ENCODE measurements around the gene TUBA8.

TUBA8 gene

GRCh38 chr22:18077087-18077638 lies 33.4 kb upstream of the TUBA8 start:
- no peak for DNase-seq (ENCODE audit: low read depth in 2 of 2)

GRCh38 chr22:18077639-18078328 lies 32.8 kb upstream of the TUBA8 start, which contains the start of gene PEX26:
Gene PEX26, plus strand, starts transcription at chr22:18077990. Its CDS starts 387 bp downstream, at chr22:18078377.
- peak; percentile 87 to 89 for DNase-seq (ENCODE audit: low read depth in 2 of 2)

- no peak for DNase-seq (ENCODE audit: low read depth in 2 of 2)
These were observed 32.1 kb upstream of the TUBA8 start for GRCh38 chr22:18078329-18079041.

GRCh38 chr22:18079706-18080233 lies 30.8 kb upstream of the TUBA8 start:
- DNase-seq (ENCODE audit: low read depth in 2 of 2) = no peak

GRCh38 chr22:18081416-18081815 lies 29.2 kb upstream of the TUBA8 start:
- DNase-seq (ENCODE audit: low read depth in 2 of 2) = no peak

- no peak for DNase-seq (ENCODE audit: low read depth in 2 of 2)
These were observed 28.1 kb upstream of the TUBA8 start for GRCh38 chr22:18082467-18082866.

- DNase-seq (ENCODE audit: low read depth in 2 of 2) = no peak
These were observed 27.2 kb upstream of the TUBA8 start for GRCh38 chr22:18083406-18083805.

GRCh38 chr22:18085188-18085587 lies 25.4 kb upstream of the TUBA8 start:
- no peak for DNase-seq (ENCODE audit: low read depth in 2 of 2)

- no peak for DNase-seq (ENCODE audit: low read depth in 2 of 2)
These were observed 23.2 kb upstream of the TUBA8 start for GRCh38 chr22:18087350-18087855.

GRCh38 chr22:18088825-18089568 lies 21.6 kb upstream of the TUBA8 start:
- no peak for DNase-seq (ENCODE audit: low read depth in 2 of 2)

GRCh38 chr22:18090286-18090685 lies 20.3 kb upstream of the TUBA8 start:
- DNase-seq (ENCODE audit: low read depth in 2 of 2) = no peak

GRCh38 chr22:18091478-18091877 lies 19.1 kb upstream of the TUBA8 start:
- no peak for DNase-seq (ENCODE audit: low read depth in 2 of 2)

GRCh38 chr22:18091916-18092526 lies 18.6 kb upstream of the TUBA8 start:
- no peak for DNase-seq (ENCODE audit: low read depth in 2 of 2)

- no peak for DNase-seq (ENCODE audit: low read depth in 2 of 2)
These were observed 16.9 kb upstream of the TUBA8 start for GRCh38 chr22:18093661-18094060.

GRCh38 chr22:18095101-18095805 lies 15.4 kb upstream of the TUBA8 start:
- no peak for DNase-seq (ENCODE audit: low read depth in 2 of 2)

GRCh38 chr22:18096823-18097222 lies 13.8 kb upstream of the TUBA8 start:
- DNase-seq (ENCODE audit: low read depth in 2 of 2) = no peak

GRCh38 chr22:18100781-18101180 lies 9.8 kb upstream of the TUBA8 start:
- DNase-seq (ENCODE audit: low read depth in 2 of 2) = no peak

- no peak for DNase-seq (ENCODE audit: low read depth in 2 of 2)
These were observed 9.1 kb upstream of the TUBA8 start for GRCh38 chr22:18101536-18101935.

- DNase-seq (ENCODE audit: low read depth in 2 of 2) = no peak
These were observed 6.9 kb upstream of the TUBA8 start for GRCh38 chr22:18103527-18104269.

- DNase-seq (ENCODE audit: low read depth in 2 of 2) = peak; percentile 1 to 11
These were observed 6.0 kb upstream of the TUBA8 start for GRCh38 chr22:18104566-18104965.
